Measurements from ENCODE around the gene CDH11. TPM values are rescaled to one million over a fixed set of nuclear protein-coding genes. Genes with fewer than 3 reads are reported as not detected.

CDH11 gene
- total RNA-seq, 4 donors from 2014 or later = 13.0 to 37.7 (median 27.8) TPM

DNA sequence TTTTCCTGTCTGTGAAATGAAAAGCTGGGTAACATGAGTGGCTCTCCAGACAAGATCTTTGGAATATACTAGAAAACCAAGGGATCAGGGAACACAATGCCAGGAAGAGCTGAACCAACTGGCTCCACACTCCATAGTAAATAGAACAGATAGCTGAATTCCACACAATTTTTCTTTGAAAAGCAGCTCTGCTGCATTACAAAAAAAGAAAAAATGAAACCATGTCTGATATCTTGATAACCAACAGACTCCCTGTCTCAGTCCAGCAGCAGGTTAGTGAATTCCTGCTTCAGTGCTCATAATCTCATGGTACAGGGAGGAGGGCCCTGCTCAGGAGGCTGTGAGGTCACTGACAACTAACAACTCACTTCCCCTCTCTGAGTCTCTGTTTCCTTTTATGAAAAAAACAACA is 97.1 kb downstream of the CDH11 start:
- Histone ChIP-seq H3K36me3 (no peaks in the 10 kb centered on the region), H3K27me3 (no peaks in the 10 kb centered on the region), H3K4me1 (no peaks in the 10 kb centered on the region), H3K4me3 (replicated peaks in 1 of 3) (no peak overlapping the region), H3K9me3 (no peaks in the 10 kb centered on the region), H3K27ac (no peak overlapping the region)
- intact Hi-C loops (cut with DNase I) = no loop called here
- no peak for DNase-seq
- TF ChIP-seq, protein P1, sequence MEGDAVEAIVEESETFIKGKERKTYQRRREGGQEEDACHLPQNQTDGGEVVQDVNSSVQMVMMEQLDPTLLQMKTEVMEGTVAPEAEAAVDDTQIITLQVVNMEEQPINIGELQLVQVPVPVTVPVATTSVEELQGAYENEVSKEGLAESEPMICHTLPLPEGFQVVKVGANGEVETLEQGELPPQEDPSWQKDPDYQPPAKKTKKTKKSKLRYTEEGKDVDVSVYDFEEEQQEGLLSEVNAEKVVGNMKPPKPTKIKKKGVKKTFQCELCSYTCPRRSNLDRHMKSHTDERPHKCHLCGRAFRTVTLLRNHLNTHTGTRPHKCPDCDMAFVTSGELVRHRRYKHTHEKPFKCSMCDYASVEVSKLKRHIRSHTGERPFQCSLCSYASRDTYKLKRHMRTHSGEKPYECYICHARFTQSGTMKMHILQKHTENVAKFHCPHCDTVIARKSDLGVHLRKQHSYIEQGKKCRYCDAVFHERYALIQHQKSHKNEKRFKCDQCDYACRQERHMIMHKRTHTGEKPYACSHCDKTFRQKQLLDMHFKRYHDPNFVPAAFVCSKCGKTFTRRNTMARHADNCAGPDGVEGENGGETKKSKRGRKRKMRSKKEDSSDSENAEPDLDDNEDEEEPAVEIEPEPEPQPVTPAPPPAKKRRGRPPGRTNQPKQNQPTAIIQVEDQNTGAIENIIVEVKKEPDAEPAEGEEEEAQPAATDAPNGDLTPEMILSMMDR (IDR thresholded peaks at IDR 0.05) = no peak
- no peak for TF ChIP-seq POLR2A (IDR thresholded peaks at IDR 0.05)

DNA sequence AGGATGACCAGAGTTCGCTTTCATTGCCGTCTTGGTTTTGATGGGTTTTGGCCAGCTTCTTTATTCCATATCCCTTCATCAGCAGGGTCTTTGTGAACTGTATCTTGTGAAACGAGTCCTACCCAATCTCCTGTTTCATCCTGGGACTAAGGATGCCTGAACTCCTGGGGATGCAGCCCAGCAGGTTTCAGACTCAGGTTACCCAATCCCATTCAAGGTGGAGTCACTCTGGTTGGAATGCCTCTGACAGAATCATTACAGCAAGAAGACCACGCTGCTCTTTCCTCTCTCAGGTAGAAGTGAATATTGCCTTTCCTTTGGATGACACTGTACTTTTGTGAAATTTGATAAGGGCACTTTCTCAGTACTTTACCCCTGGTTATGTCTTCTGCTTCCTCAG is 98.1 kb downstream of the CDH11 start:
- Histone ChIP-seq H3K36me3 (no peaks in the 10 kb centered on the region), H3K27ac (no peak overlapping the region), H3K9me3 (no peaks in the 10 kb centered on the region), H3K27me3 (no peaks in the 10 kb centered on the region), H3K4me3 (replicated peaks in 1 of 3) (no peak overlapping the region), H3K4me1 (no peaks in the 10 kb centered on the region)
- intact Hi-C loops (cut with DNase I) = no loop called here
- TF ChIP-seq, protein P1 (IDR thresholded peaks at IDR 0.05) = no peak
- no peak for TF ChIP-seq POLR2A (IDR thresholded peaks at IDR 0.05)
- 87 to 94% methylated on average over 4 of the region's 4 CpGs for WGBS, 2 donors
- DNase-seq = no peak

DNA sequence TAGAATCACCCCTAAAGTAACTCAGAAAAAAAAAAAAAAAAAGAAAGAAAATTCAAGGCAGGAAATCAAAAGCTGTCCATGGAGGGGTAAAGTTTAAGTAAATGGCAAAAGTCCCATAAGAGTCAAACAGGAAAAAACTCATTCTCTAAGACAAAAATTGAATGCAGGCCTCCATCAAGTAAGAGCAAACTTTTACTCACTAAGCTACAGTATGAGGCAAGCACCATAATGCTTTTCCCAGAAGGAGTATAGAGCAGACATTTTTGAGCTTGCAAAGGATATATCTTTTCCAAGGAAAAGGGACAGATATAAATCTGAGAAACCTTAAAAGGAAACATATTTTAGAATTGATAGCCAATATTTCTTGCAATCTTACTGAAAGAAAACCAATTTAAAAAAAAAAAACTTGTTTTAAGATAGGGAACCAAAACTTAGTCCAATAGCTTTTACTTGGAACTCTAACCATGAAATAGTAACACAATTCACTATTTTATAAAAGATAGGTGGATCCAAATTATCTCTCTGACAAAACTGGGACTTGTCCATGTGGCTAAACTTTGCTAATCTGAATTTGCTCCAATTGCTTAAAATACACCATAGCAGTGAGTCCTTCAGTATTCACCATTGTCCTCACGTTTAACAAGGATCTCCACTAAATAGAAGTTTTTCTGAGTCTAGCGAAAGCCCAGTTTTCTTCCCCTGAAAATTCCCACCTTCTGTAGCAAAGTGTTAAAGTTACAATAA is 99.8 kb downstream of the CDH11 start:
- H3K4me3 ChIP-seq (replicated peaks in 1 of 3) = no peak overlapping the region
- DNase-seq = no peak

DNA sequence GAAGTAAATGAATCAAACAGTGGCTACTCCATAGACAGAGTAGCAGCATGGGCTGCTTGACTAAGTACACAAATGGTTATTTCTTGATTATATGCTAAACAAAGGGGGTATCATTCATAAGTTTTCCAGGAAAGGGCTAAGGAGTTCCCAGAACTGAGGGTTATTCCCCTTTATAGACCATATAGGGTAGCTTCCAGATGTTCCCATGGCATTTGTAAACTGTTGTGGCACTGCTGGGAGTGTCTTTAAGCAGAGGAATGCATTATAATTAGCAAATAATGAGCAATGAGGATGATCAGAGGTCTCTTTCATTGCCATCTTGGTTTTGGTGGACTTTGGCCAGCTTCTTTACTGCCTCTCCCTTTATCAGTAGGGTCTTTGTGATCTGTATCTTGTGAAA is 105.1 kb downstream of the CDH11 start:
- intact Hi-C loops (cut with DNase I) = no loop called here
- H3K4me1 ChIP-seq = no peaks in the 10 kb centered on the region
- H3K4me3 ChIP-seq (replicated peaks in 1 of 3) = no peak overlapping the region
- H3K27me3 ChIP-seq = no peaks in the 10 kb centered on the region
- H3K36me3 ChIP-seq = no peaks in the 10 kb centered on the region
- no peak for TF ChIP-seq POLR2A (IDR thresholded peaks at IDR 0.05)
- TF ChIP-seq, protein P1 (IDR thresholded peaks at IDR 0.05) = no peak
- DNase-seq = no peak
- no peaks in the 10 kb centered on the region for H3K9me3 ChIP-seq
- no peak overlapping the region for H3K27ac ChIP-seq

More for the DNA sequence above, 99.8 kb downstream of the CDH11 start:
- Histone ChIP-seq H3K27ac (no peak overlapping the region), H3K9me3 (no peaks in the 10 kb centered on the region), H3K27me3 (no peaks in the 10 kb centered on the region), H3K36me3 (no peaks in the 10 kb centered on the region), H3K4me1 (no peaks in the 10 kb centered on the region)
- TF ChIP-seq, protein P1 (IDR thresholded peaks at IDR 0.05) = no peak
- TF ChIP-seq POLR2A (IDR thresholded peaks at IDR 0.05) = no peak
- intact Hi-C loops (cut with DNase I) = no loop called here
- WGBS, 2 donors = 88% methylated on average over 2 of the region's 2 CpGs

DNA sequence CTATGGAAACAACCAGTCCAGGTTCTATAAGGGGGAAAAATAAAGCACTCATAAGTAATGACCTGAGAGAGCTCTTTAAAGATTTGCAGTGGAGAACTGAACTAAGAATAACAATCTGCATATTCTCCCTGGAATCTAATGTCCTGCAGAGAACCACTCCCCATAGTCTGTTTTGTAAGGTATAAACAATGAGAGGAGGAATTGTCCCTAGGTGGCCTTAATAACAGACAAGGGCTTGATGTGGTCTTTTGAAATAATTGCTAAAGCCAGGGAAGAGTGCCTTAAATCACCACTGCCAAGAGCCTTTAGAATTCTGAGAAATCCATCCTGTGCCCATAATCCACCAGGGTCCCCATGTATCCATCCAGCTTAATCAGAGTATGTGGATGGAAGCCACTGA is 106.3 kb downstream of the CDH11 start:
- Histone ChIP-seq H3K36me3 (no peaks in the 10 kb centered on the region), H3K4me3 (replicated peaks in 1 of 3) (no peak overlapping the region), H3K27ac (no peak overlapping the region), H3K4me1 (no peaks in the 10 kb centered on the region), H3K27me3 (no peaks in the 10 kb centered on the region), H3K9me3 (no peaks in the 10 kb centered on the region)
- DNase-seq = no peak
- intact Hi-C loops (cut with DNase I) = no loop called here
- no peak for TF ChIP-seq POLR2A (IDR thresholded peaks at IDR 0.05)
- TF ChIP-seq, protein P1 (IDR thresholded peaks at IDR 0.05) = no peak

Measured in thyroid gland (tissue), 4 donors.